Peyer's patch (tissue), 4 donors: ENCODE measurements around the gene CCDC188. TPM values are rescaled to one million over a fixed set of nuclear protein-coding genes. Genes with fewer than 3 reads are reported as not detected.

Experiments
- DNase-seq, 3 donors: peaks; one replicate each; pipeline ENCODE4 v3.0.0-alpha.2; 2017 to 2019
- H3K27ac ChIP-seq, 4 donors: fragments of 200-600 bp; sonication (generic); one replicate each; pipeline ENCODE4 v1.5.1; 2016 to 2019
- H3K27me3 ChIP-seq, 2 donors: fragments of 200-600 bp; sonication (generic); one replicate each; pipeline ENCODE4 v1.5.1; 2019
- H3K36me3 ChIP-seq, 3 donors: fragments of 200-600 bp; sonication (generic); one replicate each; pipeline ENCODE4 v1.5.1; 2016 to 2019
- H3K4me1 ChIP-seq, 4 donors: fragments of 200-600 bp; sonication (generic); one replicate each; pipeline ENCODE4 v1.5.1; 2016 to 2019
- H3K4me3 ChIP-seq, 4 donors: fragments of 200-600 bp; sonication (generic); 1 replicate in 3 of 4; 2 replicates in 1 of 4; pipeline ENCODE4 v1.5.1; 2016 to 2019; ENCODE audit warnings: mild to moderate bottlenecking in 1 of 4
- H3K9me3 ChIP-seq, 4 donors: fragments of 200-600 bp; sonication (generic); one replicate each; pipeline ENCODE4 v1.5.1; 2016 to 2019; ENCODE audit warnings: mild to moderate bottlenecking in 1 of 4
- POLR2A ChIP-seq, 2 donors: fragments of 450-650 bp; IDR thresholded peaks; one replicate each; pipeline ENCODE4 v1.5.1; 2017; ENCODE audit warnings: antibody characterized with exemption in 2 of 2, mild to moderate bottlenecking in 2 of 2, moderate library complexity in 2 of 2
- total RNA-seq, 4 donors: library from RNA; depleted of rRNA; stranded (reverse); fragments of >200 nt; gene quantifications; one replicate each; pipeline ENCODE4 v1.1.0, GENCODE V29; 2016
- TF ChIP-seq, protein P1 (sequence below), 6 experiments: fragments of 450-650 bp in 4 of 6; fragments of 200-600 bp in 2 of 6; sonication (generic) in 1 of 6; IDR thresholded peaks; one replicate each; pipeline ENCODE4 v1.5.1; 2017 to 2019; ENCODE audit warnings: antibody characterized with exemption in 6 of 6, mild to moderate bottlenecking in 3 of 6, moderate library complexity in 1 of 6

CCDC188 gene
- total RNA-seq, 4 donors from 2014 or later, result 6.6 TPM; not detected in 3

DNA sequence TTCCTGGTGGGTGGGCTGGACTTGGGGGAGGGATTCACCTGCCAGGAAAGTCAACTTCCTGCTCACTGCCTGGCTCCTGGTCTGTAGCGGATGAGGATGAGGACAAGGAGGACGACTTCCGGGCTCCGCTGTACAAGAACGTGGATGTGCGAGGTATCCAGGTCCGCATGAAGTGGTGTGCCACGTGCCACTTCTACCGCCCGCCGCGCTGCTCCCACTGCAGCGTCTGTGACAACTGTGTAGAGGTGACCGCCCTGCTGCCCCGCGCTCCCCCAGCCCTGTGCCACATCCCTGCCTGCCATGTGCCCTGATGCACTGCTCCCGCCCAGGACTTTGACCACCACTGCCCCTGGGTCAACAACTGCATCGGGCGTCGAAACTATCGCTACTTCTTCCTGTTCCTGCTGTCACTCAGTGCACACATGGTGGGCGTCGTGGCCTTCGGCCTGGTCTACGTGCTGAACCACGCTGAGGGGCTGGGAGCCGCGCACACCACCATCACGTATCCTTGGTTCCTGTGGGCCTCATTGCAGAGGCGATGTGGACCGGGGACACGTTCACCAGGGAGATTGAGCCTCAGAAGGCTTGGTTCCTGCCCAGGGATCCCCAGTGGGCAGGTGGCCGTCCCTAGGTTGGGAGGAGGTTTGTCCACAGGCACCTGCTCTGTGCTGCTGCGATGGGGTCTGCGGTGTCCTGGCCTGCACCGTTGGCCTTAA, 11.3 kb downstream of the CCDC188 start:
- peaks cover 0 to 21% (median 2%) of the 10 kb centered on the region in 4 donors for H3K4me1 ChIP-seq
- H3K36me3 ChIP-seq, result peaks cover 0 to 8% (median 0%) of the 10 kb centered on the region in 3 donors
- TF ChIP-seq, protein P1, sequence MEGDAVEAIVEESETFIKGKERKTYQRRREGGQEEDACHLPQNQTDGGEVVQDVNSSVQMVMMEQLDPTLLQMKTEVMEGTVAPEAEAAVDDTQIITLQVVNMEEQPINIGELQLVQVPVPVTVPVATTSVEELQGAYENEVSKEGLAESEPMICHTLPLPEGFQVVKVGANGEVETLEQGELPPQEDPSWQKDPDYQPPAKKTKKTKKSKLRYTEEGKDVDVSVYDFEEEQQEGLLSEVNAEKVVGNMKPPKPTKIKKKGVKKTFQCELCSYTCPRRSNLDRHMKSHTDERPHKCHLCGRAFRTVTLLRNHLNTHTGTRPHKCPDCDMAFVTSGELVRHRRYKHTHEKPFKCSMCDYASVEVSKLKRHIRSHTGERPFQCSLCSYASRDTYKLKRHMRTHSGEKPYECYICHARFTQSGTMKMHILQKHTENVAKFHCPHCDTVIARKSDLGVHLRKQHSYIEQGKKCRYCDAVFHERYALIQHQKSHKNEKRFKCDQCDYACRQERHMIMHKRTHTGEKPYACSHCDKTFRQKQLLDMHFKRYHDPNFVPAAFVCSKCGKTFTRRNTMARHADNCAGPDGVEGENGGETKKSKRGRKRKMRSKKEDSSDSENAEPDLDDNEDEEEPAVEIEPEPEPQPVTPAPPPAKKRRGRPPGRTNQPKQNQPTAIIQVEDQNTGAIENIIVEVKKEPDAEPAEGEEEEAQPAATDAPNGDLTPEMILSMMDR (IDR thresholded peaks at IDR 0.05), result no peak
- TF ChIP-seq POLR2A (IDR thresholded peaks at IDR 0.05), result no peak
- H3K27me3 ChIP-seq, result no peaks in the 10 kb centered on the region
- no peaks in the 10 kb centered on the region for H3K9me3 ChIP-seq
- no peak overlapping the region for H3K4me3 ChIP-seq
- DNase-seq, result no peak
- no peak overlapping the region for H3K27ac ChIP-seq

DNA sequence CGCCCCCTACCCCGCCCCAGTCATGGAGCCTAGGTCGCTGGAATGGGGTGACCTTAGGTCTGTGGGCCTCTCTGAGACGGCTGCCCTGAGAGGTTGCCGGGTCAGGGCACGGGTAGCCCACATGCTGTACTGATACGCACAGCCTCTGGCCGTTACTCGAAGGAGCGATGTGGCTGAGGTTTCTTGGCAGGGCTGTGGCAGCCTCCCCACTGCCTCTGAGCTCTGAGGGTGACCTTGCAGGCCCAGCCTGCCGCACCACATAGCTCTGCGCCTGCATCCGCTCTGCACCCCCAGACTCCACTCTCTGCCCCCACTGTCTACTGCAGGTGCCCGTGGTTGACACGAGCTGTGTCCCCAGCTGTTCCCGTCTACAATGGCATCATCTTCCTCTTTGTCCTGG, 12.0 kb downstream of the CCDC188 start:
- Histone ChIP-seq H3K36me3 (peaks cover 0 to 8% (median 0%) of the 10 kb centered on the region in 3 donors), H3K9me3 (no peaks in the 10 kb centered on the region), H3K4me1 (peaks cover 0 to 23% (median 3%) of the 10 kb centered on the region in 4 donors), H3K27me3 (no peaks in the 10 kb centered on the region), H3K4me3 (no peak overlapping the region), H3K27ac (no peak overlapping the region)
- no peak for DNase-seq
- no peak for TF ChIP-seq POLR2A (IDR thresholded peaks at IDR 0.05)
- TF ChIP-seq, protein P1 (IDR thresholded peaks at IDR 0.05), result no peak

DNA sequence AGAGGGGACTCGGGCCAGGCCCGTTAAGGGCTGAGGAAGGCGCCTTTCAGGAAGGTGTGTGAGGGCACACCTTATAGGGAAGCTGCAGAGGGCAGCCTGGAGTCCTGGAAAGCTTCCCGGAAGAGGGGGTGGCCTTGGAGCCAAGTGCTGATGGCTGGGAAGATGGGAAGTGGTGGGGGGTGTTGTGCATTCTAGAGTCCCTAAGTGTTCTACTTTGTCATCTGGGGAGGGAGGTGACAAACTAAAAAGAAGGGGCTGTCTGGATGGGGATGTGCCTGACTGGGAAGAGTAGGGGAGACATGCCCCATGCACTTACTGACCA, 12.5 kb downstream of the CCDC188 start:
- no peaks in the 10 kb centered on the region for H3K9me3 ChIP-seq
- no peak overlapping the region for H3K4me3 ChIP-seq
- H3K4me1 ChIP-seq, result peaks cover 0 to 28% (median 6%) of the 10 kb centered on the region in 4 donors
- H3K36me3 ChIP-seq, result peaks cover 0 to 8% (median 0%) of the 10 kb centered on the region in 3 donors
- no peak for DNase-seq
- H3K27ac ChIP-seq, result no peak overlapping the region
- TF ChIP-seq, protein P1 (IDR thresholded peaks at IDR 0.05), result no peak
- no peak for TF ChIP-seq POLR2A (IDR thresholded peaks at IDR 0.05)
- H3K27me3 ChIP-seq, result no peaks in the 10 kb centered on the region

DNA sequence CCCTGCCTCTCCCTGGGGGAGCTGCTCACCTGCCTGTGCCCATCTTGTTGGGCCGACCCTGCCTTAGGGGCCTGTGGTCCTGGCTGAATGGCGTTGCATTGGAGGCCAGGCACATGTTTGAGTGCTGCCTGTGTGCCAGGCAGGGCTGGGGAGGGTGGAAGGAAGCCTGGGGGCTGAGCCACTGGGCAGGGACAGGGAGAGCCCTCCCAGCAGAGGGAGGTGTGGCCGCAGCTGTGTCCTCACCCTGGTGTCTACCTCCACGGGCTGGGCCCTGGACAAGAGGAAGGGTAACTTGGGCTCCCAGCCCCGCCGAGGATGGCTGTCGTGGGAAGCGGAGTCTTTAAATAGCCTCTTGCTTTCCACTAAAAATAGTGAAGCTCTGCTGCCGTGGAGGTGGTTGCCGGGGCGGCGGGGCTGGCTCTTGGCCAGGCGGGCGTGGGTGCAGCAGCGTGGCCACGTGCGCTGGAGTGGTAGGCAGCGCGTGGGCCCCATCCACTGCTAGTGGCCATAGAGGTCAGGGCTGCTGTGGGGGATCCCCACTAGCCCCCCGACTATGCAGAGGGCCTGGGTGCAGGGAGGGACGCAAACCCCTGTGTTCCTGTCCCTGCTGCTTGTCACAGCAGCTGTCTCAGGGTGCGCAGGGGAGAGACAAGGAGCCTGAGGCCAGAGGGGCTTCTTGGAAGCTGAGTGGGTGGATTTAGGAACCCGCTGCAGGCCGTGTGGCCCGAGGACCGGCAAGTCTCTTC, 13.0 kb downstream of the CCDC188 start:
- no peaks in the 10 kb centered on the region for H3K9me3 ChIP-seq
- TF ChIP-seq POLR2A (IDR thresholded peaks at IDR 0.05), result no peak
- TF ChIP-seq, protein P1 (IDR thresholded peaks at IDR 0.05), result no peak
- H3K27me3 ChIP-seq, result no peaks in the 10 kb centered on the region
- peaks cover 0 to 33% (median 10%) of the 10 kb centered on the region in 4 donors for H3K4me1 ChIP-seq
- no peak overlapping the region for H3K27ac ChIP-seq
- H3K4me3 ChIP-seq, result no peak overlapping the region
- peaks cover 0 to 8% (median 0%) of the 10 kb centered on the region in 3 donors for H3K36me3 ChIP-seq
- no peak for DNase-seq

DNA sequence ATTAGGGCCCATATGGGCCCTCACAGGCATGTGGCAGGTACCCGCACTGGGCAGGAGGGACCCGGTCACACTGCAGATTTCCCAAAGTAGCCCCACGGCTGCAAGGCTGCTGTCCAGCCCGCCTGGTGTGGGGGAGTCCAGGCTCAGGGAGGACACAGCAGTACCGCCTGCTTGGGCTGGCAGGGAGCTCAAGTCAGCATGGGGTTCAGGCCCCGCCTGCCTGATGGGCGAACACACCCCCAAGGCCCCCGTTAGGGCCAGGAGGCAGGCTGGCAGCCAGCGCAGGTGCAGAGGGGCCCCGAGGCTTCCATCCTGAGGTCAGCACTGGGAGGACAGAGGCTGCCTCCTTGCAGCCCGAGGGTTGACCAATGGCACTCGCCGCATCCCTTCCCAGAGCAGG, 13.7 kb downstream of the CCDC188 start:
- Histone ChIP-seq H3K9me3 (no peaks in the 10 kb centered on the region), H3K4me1 (peaks cover 0 to 39% (median 16%) of the 10 kb centered on the region in 4 donors), H3K36me3 (peaks cover 0 to 8% (median 0%) of the 10 kb centered on the region in 3 donors), H3K27me3 (no peaks in the 10 kb centered on the region), H3K27ac (no peak overlapping the region), H3K4me3 (no peak overlapping the region)
- no peak for DNase-seq
- no peak for TF ChIP-seq POLR2A (IDR thresholded peaks at IDR 0.05)
- TF ChIP-seq, protein P1 (IDR thresholded peaks at IDR 0.05), result no peak
